ENCODE results near the gene RFC5. TPM values are rescaled to one million over a fixed set of nuclear protein-coding genes. Genes with fewer than 3 reads are reported as not detected.
"Not testable (repeated sequence)": the region's sequence is repeated elsewhere in the genome, so short reads cannot be mapped to it uniquely, and the experiment has no call there.

The RFC5 gene
- total RNA-seq, 1 donor from 2014 or later = 16.7 TPM

DNA sequence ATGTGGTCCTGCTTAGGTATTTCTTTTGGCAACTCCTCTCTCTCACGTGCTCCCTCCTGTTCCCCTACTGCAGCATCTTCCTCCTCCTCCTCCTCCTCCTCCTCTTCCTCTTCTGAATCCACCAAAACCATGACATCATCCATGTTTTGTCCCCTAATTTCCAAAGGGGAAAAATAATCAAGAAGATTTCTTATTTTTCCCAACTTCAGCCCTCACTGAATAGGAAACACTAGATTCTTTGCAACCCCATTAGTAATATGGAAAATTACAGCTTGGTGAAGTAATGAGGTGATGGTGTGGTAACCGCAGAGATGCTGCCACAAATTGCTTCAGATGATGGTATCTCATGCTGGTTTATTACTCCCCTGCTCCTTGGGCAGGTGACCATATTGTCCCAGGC lies 51.9 kb downstream of the RFC5 start:
- no peak overlapping the region for H3K27ac ChIP-seq (ENCODE audit: low read depth, low read length)
- no peaks in the 10 kb centered on the region for H3K27me3 ChIP-seq (ENCODE audit: control insufficient read depth in 3 of 3, insufficient read depth in 3 of 3, low read length in 3 of 3)
- no peaks in the 10 kb centered on the region for H3K4me1 ChIP-seq (ENCODE audit: control insufficient read depth in 3 of 3, insufficient read depth in 3 of 3, low read length in 3 of 3)
- no peak overlapping the region for H3K4me3 ChIP-seq (ENCODE audit: low read length in 3 of 3)
- no peaks in the 10 kb centered on the region for H3K9me3 ChIP-seq (ENCODE audit: control insufficient read depth in 3 of 3, low read length in 3 of 3)
- H3K36me3 ChIP-seq (ENCODE audit: control insufficient read depth in 3 of 3, insufficient read depth in 3 of 3, low read length in 3 of 3) = peaks cover 17 to 22% (median 19%) of the 10 kb centered on the region in 3 donors
- no peak overlapping the region for H3K9ac ChIP-seq (ENCODE audit: low read depth in 1 of 3, low read length in 3 of 3)

DNA sequence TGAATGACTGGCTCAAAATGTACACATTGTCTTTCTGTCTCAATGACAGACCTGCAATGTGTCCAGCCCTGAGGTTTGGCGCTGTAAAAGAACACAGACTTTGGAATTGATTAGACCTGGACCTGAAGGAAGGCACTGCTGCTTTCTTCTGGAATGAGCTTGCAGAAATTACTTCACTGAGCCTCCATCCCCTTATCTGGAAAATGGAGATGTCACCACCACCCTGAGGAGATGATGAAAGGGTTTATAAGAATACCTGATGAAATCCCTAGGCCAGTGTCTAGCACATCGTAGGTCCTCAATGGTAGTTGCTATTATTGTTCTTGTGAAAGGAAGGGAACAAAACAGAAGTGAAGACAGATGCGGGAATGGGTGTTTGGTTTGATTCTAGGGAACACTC lies 54.1 kb downstream of the RFC5 start:
- Histone ChIP-seq H3K4me3 (ENCODE audit: low read length in 3 of 3) (no peak overlapping the region), H3K4me1 (ENCODE audit: control insufficient read depth in 3 of 3, insufficient read depth in 3 of 3, low read length in 3 of 3) (no peaks in the 10 kb centered on the region), H3K36me3 (ENCODE audit: control insufficient read depth in 3 of 3, insufficient read depth in 3 of 3, low read length in 3 of 3) (peaks cover 20 to 25% (median 20%) of the 10 kb centered on the region in 3 donors), H3K9ac (ENCODE audit: low read depth in 1 of 3, low read length in 3 of 3) (no peak overlapping the region), H3K9me3 (ENCODE audit: control insufficient read depth in 3 of 3, low read length in 3 of 3) (no peaks in the 10 kb centered on the region), H3K27ac (ENCODE audit: low read depth, low read length) (no peak overlapping the region), H3K27me3 (ENCODE audit: control insufficient read depth in 3 of 3, insufficient read depth in 3 of 3, low read length in 3 of 3) (no peaks in the 10 kb centered on the region)

DNA sequence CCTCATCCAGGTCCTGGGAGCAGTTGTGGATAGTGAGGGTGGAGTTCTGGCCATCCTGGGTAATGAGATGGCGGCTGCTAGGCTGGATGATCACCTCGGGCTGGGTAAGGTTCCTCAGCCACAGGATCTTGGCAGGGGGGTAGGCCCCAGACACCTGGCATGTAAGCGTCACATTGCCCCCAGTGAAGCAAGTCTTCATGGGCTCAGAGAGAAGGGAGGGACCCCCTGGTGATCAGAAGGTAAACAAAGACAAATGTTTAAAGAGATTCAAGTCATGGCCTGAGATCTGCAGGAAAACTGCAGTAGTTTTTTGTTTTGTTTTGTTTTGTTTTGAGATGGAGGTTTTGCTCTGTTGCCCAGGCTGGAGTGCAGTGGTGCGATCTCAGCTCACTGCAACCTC lies 57.3 kb downstream of the RFC5 start:
- Histone ChIP-seq H3K9me3 (ENCODE audit: control insufficient read depth in 3 of 3, low read length in 3 of 3) (no peaks in the 10 kb centered on the region), H3K4me3 (ENCODE audit: low read length in 3 of 3) (no peak overlapping the region), H3K36me3 (ENCODE audit: control insufficient read depth in 3 of 3, insufficient read depth in 3 of 3, low read length in 3 of 3) (peaks cover 28 to 31% (median 29%) of the 10 kb centered on the region in 3 donors), H3K4me1 (ENCODE audit: control insufficient read depth in 3 of 3, insufficient read depth in 3 of 3, low read length in 3 of 3) (no peaks in the 10 kb centered on the region), H3K27ac (ENCODE audit: low read depth, low read length) (no peak overlapping the region), H3K9ac (ENCODE audit: low read depth in 1 of 3, low read length in 3 of 3) (no peak overlapping the region), H3K27me3 (ENCODE audit: control insufficient read depth in 3 of 3, insufficient read depth in 3 of 3, low read length in 3 of 3) (no peaks in the 10 kb centered on the region)

DNA sequence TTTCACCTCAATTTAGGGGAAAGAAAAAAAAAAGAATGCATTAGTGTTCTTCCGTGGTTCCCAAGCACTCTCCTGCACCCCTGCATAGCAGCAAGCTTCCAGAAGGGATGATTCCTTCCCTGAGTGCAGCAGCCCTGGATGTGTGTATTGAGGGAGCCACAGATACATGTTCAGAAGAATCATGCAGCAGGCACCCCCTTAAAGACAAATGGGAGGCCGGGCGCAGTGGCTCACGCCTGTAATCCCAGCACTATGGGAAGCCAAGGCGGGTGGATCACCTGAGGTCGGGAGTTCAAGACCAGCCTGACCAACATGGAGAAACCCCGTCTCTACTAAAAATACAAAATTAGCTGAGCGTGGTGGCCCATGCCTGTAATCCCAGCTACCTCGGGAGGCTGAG lies 65.0 kb downstream of the RFC5 start:
- H3K4me3 ChIP-seq (ENCODE audit: low read length in 3 of 3); H3K4me1 ChIP-seq (ENCODE audit: control insufficient read depth in 3 of 3, insufficient read depth in 3 of 3, low read length in 3 of 3); H3K27ac ChIP-seq (ENCODE audit: low read depth, low read length); H3K9ac ChIP-seq (ENCODE audit: low read depth in 1 of 3, low read length in 3 of 3); H3K27me3 ChIP-seq (ENCODE audit: control insufficient read depth in 3 of 3, insufficient read depth in 3 of 3, low read length in 3 of 3); H3K9me3 ChIP-seq (ENCODE audit: control insufficient read depth in 3 of 3, low read length in 3 of 3): not testable (repeated sequence)
- peaks cover 28 to 44% (median 33%) of the 10 kb centered on the region in 3 donors for H3K36me3 ChIP-seq (ENCODE audit: control insufficient read depth in 3 of 3, insufficient read depth in 3 of 3, low read length in 3 of 3)

Small RNAs within 50 kb of the gene (small RNA-seq; reads per million reads assigned to genes)
- not detected for gene AC131159.1

Other genes starting within 250 kb of the RFC5 start
- gene KSR2, start 47.7 kb upstream of the RFC5 start, total RNA-seq = under 0.01 TPM
- gene WSB2, start 44.5 kb downstream of the RFC5 start, total RNA-seq = 96.6 TPM
- gene VSIG10, start 87.3 kb downstream of the RFC5 start, total RNA-seq = 20.4 TPM
- gene PEBP1, start 119.4 kb downstream of the RFC5 start, total RNA-seq = 124 TPM

All from skeletal muscle tissue (tissue), 5 donors.